Gastroesophageal sphincter (tissue), 3 donors: ENCODE data around the gene PLCB1.

Experiments used
- CTCF ChIP-seq, 4 experiments: fragments of 200-600 bp in 2 of 4; fragments of 450-650 bp in 2 of 4; sonication (generic) in 1 of 4; IDR thresholded peaks; one replicate each; pipeline ENCODE4 v1.5.1; 2017 to 2019; ENCODE audit warnings: antibody characterized with exemption in 4 of 4, mild to moderate bottlenecking in 2 of 4, moderate library complexity in 2 of 4
- EP300 ChIP-seq: sonication (generic); formaldehyde crosslinking; IDR thresholded peaks from one replicate; pipeline ENCODE4 v1.6.1; 2017; ENCODE audit warnings: antibody characterized with exemption, mild to moderate bottlenecking
- POLR2A ChIP-seq, 2 donors: fragments of 450-650 bp; IDR thresholded peaks; one replicate each; pipeline ENCODE4 v1.6.1; 2017; ENCODE audit warnings: antibody characterized with exemption in 2 of 2, mild to moderate bottlenecking in 2 of 2, moderate library complexity in 1 of 2
- POLR2AphosphoS5 ChIP-seq: sonication (generic); formaldehyde crosslinking; IDR thresholded peaks from one replicate; pipeline ENCODE4 v1.6.1; 2017; ENCODE audit warnings: antibody characterized with exemption

DNA sequence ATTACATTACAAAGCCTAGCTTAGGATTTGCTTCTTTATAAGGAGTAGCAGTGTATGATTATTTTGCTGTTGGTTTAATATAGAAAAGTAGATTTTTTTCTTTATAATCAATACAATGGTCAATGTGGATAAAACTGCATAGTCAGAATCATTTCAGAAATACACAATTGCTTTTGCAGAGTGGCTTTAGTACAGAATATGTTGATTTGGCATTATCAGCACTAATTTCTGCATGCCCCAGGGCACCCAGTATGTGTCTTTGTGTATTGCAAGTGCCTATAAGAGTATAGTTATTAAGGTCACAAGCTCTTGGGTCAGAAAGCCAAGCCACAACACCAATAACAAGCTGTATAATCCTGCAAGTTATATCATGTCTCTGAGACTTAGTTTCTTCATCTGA is 258.4 kb downstream of the PLCB1 start:
- TF ChIP-seq POLR2A (IDR thresholded peaks at IDR 0.05) (no peak), CTCF (IDR thresholded peaks at IDR 0.05) (no peak), EP300 (no peak), POLR2AphosphoS5 (no peak)
